Ishikawa (cell line): ENCODE measurements around the gene TRIM32.

Experiments
- CEBPB ChIP-seq: IDR thresholded peaks from 2 replicates; pipeline ENCODE4 v1.6.1; 2012
- CREB1 ChIP-seq: IDR thresholded peaks from 2 replicates; pipeline ENCODE4 v1.6.1; 2012; ENCODE audit warnings: low read depth
- EP300 ChIP-seq: IDR thresholded peaks from 2 replicates; pipeline ENCODE4 v1.6.1; 2012; ENCODE audit warnings: borderline replicate concordance
- RAD21 ChIP-seq: IDR thresholded peaks from 2 replicates; pipeline ENCODE4 v1.6.1; 2012; ENCODE audit warnings: low read depth
- TAF1 ChIP-seq: IDR thresholded peaks from 2 replicates; pipeline ENCODE4 v1.6.1; 2012; ENCODE audit warnings: low read depth, mild to moderate bottlenecking
- TEAD4 ChIP-seq: IDR thresholded peaks from 2 replicates; pipeline ENCODE4 v1.6.1; 2012
- YY1 ChIP-seq: IDR thresholded peaks from 2 replicates; pipeline ENCODE4 v1.6.1; 2012; ENCODE audit warnings: low read depth
- TF ChIP-seq, protein P1 (sequence below): IDR thresholded peaks from 2 replicates; pipeline ENCODE4 v1.6.1; 2012
- TF ChIP-seq, protein P2 (sequence below): IDR thresholded peaks from 2 replicates; pipeline ENCODE4 v1.6.1; 2012; ENCODE audit warnings: low read depth, mild to moderate bottlenecking

DNA sequence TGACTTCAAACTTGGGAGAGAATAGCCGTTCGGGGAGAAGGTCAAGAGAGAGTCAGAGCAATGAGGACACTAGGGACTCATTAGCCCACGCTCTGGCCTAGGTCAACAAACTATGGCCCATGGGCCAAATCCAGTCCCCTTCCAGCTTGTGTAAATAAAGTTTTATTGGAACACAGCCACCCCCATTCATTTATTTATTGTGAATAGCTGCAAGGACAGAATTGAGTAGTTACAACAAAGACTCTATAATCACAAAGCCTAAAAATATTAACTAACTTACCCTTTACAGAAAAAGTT is 33.1 kb upstream of the TRIM32 start:
- TF ChIP-seq CREB1 (no peak), YY1 (no peak), EP300 (no peak), RAD21 (no peak), TEAD4 (no peak), TAF1 (no peak), CEBPB (no peak)
- TF ChIP-seq, protein P1, sequence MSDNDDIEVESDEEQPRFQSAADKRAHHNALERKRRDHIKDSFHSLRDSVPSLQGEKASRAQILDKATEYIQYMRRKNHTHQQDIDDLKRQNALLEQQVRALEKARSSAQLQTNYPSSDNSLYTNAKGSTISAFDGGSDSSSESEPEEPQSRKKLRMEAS, result no peak
- TF ChIP-seq, protein P2, sequence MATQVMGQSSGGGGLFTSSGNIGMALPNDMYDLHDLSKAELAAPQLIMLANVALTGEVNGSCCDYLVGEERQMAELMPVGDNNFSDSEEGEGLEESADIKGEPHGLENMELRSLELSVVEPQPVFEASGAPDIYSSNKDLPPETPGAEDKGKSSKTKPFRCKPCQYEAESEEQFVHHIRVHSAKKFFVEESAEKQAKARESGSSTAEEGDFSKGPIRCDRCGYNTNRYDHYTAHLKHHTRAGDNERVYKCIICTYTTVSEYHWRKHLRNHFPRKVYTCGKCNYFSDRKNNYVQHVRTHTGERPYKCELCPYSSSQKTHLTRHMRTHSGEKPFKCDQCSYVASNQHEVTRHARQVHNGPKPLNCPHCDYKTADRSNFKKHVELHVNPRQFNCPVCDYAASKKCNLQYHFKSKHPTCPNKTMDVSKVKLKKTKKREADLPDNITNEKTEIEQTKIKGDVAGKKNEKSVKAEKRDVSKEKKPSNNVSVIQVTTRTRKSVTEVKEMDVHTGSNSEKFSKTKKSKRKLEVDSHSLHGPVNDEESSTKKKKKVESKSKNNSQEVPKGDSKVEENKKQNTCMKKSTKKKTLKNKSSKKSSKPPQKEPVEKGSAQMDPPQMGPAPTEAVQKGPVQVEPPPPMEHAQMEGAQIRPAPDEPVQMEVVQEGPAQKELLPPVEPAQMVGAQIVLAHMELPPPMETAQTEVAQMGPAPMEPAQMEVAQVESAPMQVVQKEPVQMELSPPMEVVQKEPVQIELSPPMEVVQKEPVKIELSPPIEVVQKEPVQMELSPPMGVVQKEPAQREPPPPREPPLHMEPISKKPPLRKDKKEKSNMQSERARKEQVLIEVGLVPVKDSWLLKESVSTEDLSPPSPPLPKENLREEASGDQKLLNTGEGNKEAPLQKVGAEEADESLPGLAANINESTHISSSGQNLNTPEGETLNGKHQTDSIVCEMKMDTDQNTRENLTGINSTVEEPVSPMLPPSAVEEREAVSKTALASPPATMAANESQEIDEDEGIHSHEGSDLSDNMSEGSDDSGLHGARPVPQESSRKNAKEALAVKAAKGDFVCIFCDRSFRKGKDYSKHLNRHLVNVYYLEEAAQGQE, result no peak
